K562 (cell line): ENCODE data around the gene PYGL. TPM values are rescaled to one million over a fixed set of nuclear protein-coding genes. Genes with fewer than 3 reads are reported as not detected.

Experiments used
- ADNP ChIP-seq: fragments of 200-800 bp; sonication (Bioruptor generic); IDR thresholded peaks from 2 replicates; pipeline ENCODE4 v1.6.1; 2016; ENCODE audit warnings: missing genetic modification characterization, missing compliant biosample characterization
- BCL6 ChIP-seq: fragments of 250-450 bp; sonication (Bioruptor Pico); IDR thresholded peaks from 2 replicates; pipeline ENCODE4 v1.4.0; 2020
- CEBPG ChIP-seq, 3 experiments: fragments of 200-800 bp in 1 of 3; sonication (Bioruptor generic) in 1 of 3; sonication (generic) in 1 of 3; formaldehyde crosslinking in 1 of 3; IDR thresholded peaks in 2 of 3; conservative IDR thresholded peaks in 1 of 3; 2 replicates each; pipeline versions ENCODE4 v1.6.1 to v1.8.0; 2016 to 2022; ENCODE audit warnings: missing compliant biosample characterization in 2 of 3, missing genetic modification characterization in 2 of 3, mild to moderate bottlenecking in 1 of 3, missing genetic modification reagents in 1 of 3
- CHD1 ChIP-seq: fragments of 200-600 bp; sonication (generic); IDR thresholded peaks from one replicate; pipeline ENCODE4 v1.6.1; 2012; ENCODE audit warnings: mild to moderate bottlenecking, moderate library complexity, low read length, inconsistent platforms
- DACH1 ChIP-seq: fragments of 450-650 bp; IDR thresholded peaks from 2 replicates; pipeline ENCODE4 v1.6.1; 2018; ENCODE audit not compliant: partially characterized antibody
- HDAC3 ChIP-seq: fragments of 450-650 bp; IDR thresholded peaks from 2 replicates; pipeline ENCODE4 v1.6.1; 2018; ENCODE audit warnings: borderline replicate concordance, mild to moderate bottlenecking, moderate library complexity; ENCODE audit not compliant: partially characterized antibody
- HDGF ChIP-seq: fragments of 450-650 bp; IDR thresholded peaks from 2 replicates; pipeline ENCODE4 v1.6.1; 2016
- HLTF ChIP-seq: fragments of 450-650 bp; IDR thresholded peaks from 2 replicates; pipeline ENCODE4 v1.6.1; 2016
- HSF4 ChIP-seq: fragments of 250-450 bp; sonication (Bioruptor Pico); IDR thresholded peaks from 2 replicates; pipeline ENCODE4 v2.1.2; 2022; ENCODE audit warnings: mild to moderate bottlenecking, moderate library complexity, borderline replicate concordance
- KLF13 ChIP-seq: fragments of 450-650 bp; IDR thresholded peaks from 2 replicates; pipeline ENCODE4 v1.6.1; 2016; ENCODE audit warnings: missing genetic modification characterization, low read depth, mild to moderate bottlenecking, missing compliant biosample characterization, moderate library complexity, borderline replicate concordance
- MCM2 ChIP-seq: fragments of 450-650 bp; IDR thresholded peaks from 2 replicates; pipeline ENCODE4 v1.6.1; 2017; ENCODE audit warnings: low read depth, mild to moderate bottlenecking
- MCM3 ChIP-seq: fragments of 450-650 bp; IDR thresholded peaks from 2 replicates; pipeline ENCODE4 v1.6.1; 2016
- NFIC ChIP-seq: fragments of 450-650 bp; IDR thresholded peaks from 2 replicates; pipeline ENCODE4 v1.6.1; 2017; ENCODE audit warnings: mild to moderate bottlenecking, inconsistent platforms
- SPI1 ChIP-seq: IDR thresholded peaks from 2 replicates; pipeline ENCODE4 v1.6.1; 2011; ENCODE audit warnings: low read depth, low read length, control low read depth, borderline replicate concordance
- THRAP3 ChIP-seq: fragments of 450-650 bp; IDR thresholded peaks from 2 replicates; pipeline ENCODE4 v1.6.1; 2016; ENCODE audit warnings: mild to moderate bottlenecking, inconsistent platforms, borderline replicate concordance
- TRIM24 ChIP-seq, 2 experiments: fragments of 450-650 bp; IDR thresholded peaks; 2 replicates each; pipeline ENCODE4 v1.6.1; 2016
- ZEB2 ChIP-seq: fragments of 450-650 bp; IDR thresholded peaks from 2 replicates; pipeline ENCODE4 v1.6.1; 2016
- ZKSCAN8 ChIP-seq: fragments of 200-800 bp; sonication (Bioruptor generic); IDR thresholded peaks from 2 replicates; pipeline ENCODE4 v1.6.1; 2016; ENCODE audit warnings: missing genetic modification characterization, missing compliant biosample characterization
- ZNF124 ChIP-seq: sonication (generic); formaldehyde crosslinking; IDR thresholded peaks from 2 replicates; pipeline ENCODE4 v1.8.1; 2022; ENCODE audit warnings: missing genetic modification reagents
- ZNF3 ChIP-seq: fragments of 250-450 bp; sonication (Bioruptor Pico); IDR thresholded peaks from 2 replicates; pipeline ENCODE4 v1.5.0; 2021; ENCODE audit warnings: mild to moderate bottlenecking, moderate library complexity
- ZNF395 ChIP-seq: fragments of 200-800 bp; sonication (Bioruptor generic); IDR thresholded peaks from 2 replicates; pipeline ENCODE4 v1.6.1; 2017; ENCODE audit warnings: missing genetic modification characterization, missing compliant biosample characterization
- ZNF695 ChIP-seq: fragments of 450-650 bp; formaldehyde crosslinking; IDR thresholded peaks from 2 replicates; pipeline ENCODE4 v1.4.0; 2020; ENCODE audit warnings: mild to moderate bottlenecking, moderate library complexity
- ZNF780A ChIP-seq: fragments of 250-450 bp; sonication (Bioruptor Pico); IDR thresholded peaks from 2 replicates; pipeline ENCODE4 v1.5.0; 2021; ENCODE audit warnings: mild to moderate bottlenecking
- polyA plus RNA-seq, 8 experiments: library from polyadenylated mRNA; depleted of rRNA in 4 of 8; stranded (reverse) in 5 of 8; unstranded in 3 of 8; fragments of >200 nt; fragmentation: Nextera tagmentation in 2 of 8; fragmentation: Illumina TruSeq in 1 of 8; extraction: Ambion mirVana in 2 of 8; extraction: Trizol in 1 of 8; gene quantifications; 2 replicates each; pipeline versions ENCODE4 v1.2.1 to v1.2.3, GENCODE V29; 2011 to 2014; ENCODE audit warnings: inconsistent platforms in 1 of 8, missing spikeins in 1 of 8
- total RNA-seq, 7 experiments: library from RNA; depleted of rRNA in 6 of 7; stranded (reverse); fragments of >200 nt in 6 of 7; fragmentation: Illumina TruSeq in 2 of 7; extraction: Trizol in 2 of 7; gene quantifications; 2 replicates each; pipeline versions ENCODE4 v1.2.1 to v1.2.3, GENCODE V29; 2011 to 2021; ENCODE audit warnings: low replicate concordance in 1 of 7
- TF ChIP-seq, protein P1 (sequence below): fragments of 450-650 bp; IDR thresholded peaks from 2 replicates; pipeline ENCODE4 v1.6.1; 2018; ENCODE audit not compliant: partially characterized antibody
- TF ChIP-seq, protein P2 (sequence below): fragments of 450-650 bp; formaldehyde crosslinking; IDR thresholded peaks from 2 replicates; pipeline ENCODE4 v1.4.0; 2020; ENCODE audit warnings: mild to moderate bottlenecking, mixed read lengths

Gene PYGL
- total and polyA plus RNA-seq, 9 of the 15 experiments (the other 6 are each of a cell fraction or from before 2014, with no cell fraction given): 3.5 to 17.9 (median 13.1) TPM

GRCh38 chr14:50928002-50928635, 16.2 kb downstream of the PYGL start (continued):
- TF ChIP-seq CHD1: no peak
- TF ChIP-seq ZNF695 (CRISPR knock-in tag): no peak
- TF ChIP-seq HLTF: no peak
- TF ChIP-seq THRAP3: no peak
- no peak for TF ChIP-seq BCL6 (CRISPR knock-in tag)
- TF ChIP-seq ZNF780A: no peak
- TF ChIP-seq HSF4 (CRISPR knock-in tag): no peak
- no peak for TF ChIP-seq DACH1
- TF ChIP-seq ADNP: no peak
- TF ChIP-seq ZNF3 (CRISPR knock-in tag): no peak
- TF ChIP-seq, protein P1, sequence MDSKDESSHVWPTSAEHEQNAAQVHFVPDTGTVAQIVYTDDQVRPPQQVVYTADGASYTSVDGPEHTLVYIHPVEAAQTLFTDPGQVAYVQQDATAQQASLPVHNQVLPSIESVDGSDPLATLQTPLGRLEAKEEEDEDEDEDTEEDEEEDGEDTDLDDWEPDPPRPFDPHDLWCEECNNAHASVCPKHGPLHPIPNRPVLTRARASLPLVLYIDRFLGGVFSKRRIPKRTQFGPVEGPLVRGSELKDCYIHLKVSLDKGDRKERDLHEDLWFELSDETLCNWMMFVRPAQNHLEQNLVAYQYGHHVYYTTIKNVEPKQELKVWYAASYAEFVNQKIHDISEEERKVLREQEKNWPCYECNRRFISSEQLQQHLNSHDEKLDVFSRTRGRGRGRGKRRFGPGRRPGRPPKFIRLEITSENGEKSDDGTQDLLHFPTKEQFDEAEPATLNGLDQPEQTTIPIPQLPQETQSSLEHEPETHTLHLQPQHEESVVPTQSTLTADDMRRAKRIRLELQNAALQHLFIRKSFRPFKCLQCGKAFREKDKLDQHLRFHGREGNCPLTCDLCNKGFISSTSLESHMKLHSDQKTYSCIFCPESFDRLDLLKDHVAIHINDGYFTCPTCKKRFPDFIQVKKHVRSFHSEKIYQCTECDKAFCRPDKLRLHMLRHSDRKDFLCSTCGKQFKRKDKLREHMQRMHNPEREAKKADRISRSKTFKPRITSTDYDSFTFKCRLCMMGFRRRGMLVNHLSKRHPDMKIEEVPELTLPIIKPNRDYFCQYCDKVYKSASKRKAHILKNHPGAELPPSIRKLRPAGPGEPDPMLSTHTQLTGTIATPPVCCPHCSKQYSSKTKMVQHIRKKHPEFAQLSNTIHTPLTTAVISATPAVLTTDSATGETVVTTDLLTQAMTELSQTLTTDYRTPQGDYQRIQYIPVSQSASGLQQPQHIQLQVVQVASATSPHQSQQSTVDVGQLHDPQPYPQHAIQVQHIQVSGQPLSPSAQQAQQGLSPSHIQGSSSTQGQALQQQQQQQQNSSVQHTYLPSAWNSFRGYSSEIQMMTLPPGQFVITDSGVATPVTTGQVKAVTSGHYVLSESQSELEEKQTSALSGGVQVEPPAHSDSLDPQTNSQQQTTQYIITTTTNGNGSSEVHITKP: no peak
- TF ChIP-seq CEBPG (CRISPR knock-in tag; IDR thresholded peaks at IDR 0.05): peak; percentile 77
- peak; percentile 90 to 93 for TF ChIP-seq CEBPG (tag; conservative IDR thresholded peaks at IDR 0.05 in 1 of 2, IDR thresholded peaks at IDR 0.05 in 1 of 2)
- TF ChIP-seq NFIC: no peak
- no peak for TF ChIP-seq KLF13 (tag)
- no peak for TF ChIP-seq MCM3
- peak; percentile 67; the same call in 1 of the 2 replicates for TF ChIP-seq SPI1
- no peak for TF ChIP-seq ZEB2
- TF ChIP-seq ZNF395 (CRISPR knock-in tag): peak; percentile 56; the same call in 1 of the 2 replicates
- no peak for TF ChIP-seq ZKSCAN8 (CRISPR knock-in tag)
- no peak for TF ChIP-seq TRIM24 (IDR thresholded peaks at IDR 0.05)
- TF ChIP-seq HDAC3: no peak
- TF ChIP-seq HDGF: no peak
- TF ChIP-seq ZNF124 (CRISPR knock-in tag): no peak
- TF ChIP-seq MCM2: no peak
- TF ChIP-seq, protein P2, sequence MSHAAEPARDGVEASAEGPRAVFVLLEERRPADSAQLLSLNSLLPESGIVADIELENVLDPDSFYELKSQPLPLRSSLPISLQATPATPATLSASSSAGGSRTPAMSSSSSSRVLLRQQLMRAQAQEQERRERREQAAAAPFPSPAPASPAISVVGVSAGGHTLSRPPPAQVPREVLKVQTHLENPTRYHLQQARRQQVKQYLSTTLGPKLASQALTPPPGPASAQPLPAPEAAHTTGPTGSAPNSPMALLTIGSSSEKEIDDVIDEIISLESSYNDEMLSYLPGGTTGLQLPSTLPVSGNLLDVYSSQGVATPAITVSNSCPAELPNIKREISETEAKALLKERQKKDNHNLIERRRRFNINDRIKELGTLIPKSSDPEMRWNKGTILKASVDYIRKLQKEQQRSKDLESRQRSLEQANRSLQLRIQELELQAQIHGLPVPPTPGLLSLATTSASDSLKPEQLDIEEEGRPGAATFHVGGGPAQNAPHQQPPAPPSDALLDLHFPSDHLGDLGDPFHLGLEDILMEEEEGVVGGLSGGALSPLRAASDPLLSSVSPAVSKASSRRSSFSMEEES (CRISPR knock-in tag): no peak
